ENCODE results near the gene IRF1.

IRF1 gene

DNA sequence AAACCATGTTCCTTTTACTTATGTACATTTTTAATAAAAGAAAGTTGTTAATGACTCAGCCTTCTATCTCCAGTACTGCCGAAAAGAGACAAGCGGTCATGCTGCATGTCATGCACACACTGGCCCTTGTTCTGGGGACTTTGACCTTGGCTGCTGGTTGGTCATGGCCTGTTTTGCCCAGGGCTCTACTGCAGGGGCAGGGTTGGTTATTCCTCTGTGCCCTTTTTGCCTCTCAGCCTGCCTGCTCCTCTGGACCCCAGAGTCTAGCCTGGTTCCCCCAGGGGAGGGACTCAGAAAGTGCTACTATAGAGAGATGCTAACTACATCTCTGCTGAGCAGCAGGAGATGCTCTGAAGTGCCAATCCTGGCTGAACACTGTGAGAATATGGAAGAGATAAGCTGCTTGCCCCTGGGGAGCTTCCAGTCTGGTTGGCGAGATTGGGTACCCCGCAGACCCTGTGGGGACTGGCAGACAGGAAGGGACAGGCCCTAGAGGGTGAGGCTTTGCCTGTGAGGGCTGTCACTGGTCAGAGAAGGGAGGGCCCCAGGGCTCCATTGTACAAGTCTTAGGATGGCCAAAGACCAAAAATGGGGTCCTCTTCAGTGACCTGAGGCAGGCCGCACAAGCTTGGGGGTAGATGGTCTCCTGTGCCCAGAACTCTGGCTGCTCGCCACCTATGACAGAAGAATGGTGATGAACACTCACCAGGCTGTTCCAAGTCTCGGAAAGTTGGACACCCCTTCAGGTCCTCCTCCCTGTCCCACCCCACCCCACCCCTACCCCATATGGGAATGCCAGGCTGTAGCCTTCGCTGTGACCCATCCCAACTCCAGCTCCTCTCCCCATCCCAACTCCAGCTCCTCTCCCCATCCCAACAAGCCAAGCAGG, 14.3 kb downstream of the IRF1 start:
- DNase-seq (ENCODE audit: low read depth in 2 of 2, low spot score in 1 of 2): no peak

GRCh38 chr5:132475497-132475882, 15.1 kb downstream of the IRF1 start:
- DNase-seq (ENCODE audit: low read depth in 2 of 2, low spot score in 1 of 2): no peak

GRCh38 chr5:132474881-132475496, 15.6 kb downstream of the IRF1 start:
- no peak for DNase-seq (ENCODE audit: low read depth in 2 of 2, low spot score in 1 of 2)

DNA sequence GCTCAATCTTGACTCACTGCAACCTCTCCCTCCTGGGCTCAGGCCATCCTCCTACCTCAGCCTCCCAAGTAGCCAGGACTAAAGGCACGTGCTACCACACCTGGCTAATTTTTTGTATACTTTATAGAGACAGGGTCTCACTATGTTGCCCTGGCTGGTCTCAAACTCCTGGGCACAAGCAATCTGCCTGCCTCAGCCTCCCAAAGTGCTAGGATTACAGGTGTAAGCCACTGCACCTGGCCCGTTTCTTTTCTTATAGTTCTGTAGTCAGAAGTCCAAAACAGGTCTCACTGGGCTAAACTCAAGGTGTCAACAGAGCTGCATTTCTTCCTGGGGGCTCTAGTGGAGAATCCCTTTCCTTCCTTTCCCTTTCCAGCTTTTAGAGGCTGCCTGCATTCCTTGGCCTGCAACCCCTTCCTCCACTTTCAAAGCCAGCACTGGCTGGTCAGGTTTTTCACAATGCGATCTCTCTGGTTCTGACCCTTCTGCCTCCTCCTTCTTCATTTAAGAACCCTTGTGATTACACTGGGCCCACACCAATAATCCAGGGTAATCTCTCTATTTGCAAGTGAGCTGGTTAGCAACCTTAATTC, 16.3 kb downstream of the IRF1 start:
- DNase-seq (ENCODE audit: low read depth in 2 of 2, low spot score in 1 of 2): no peak

- DNase-seq (ENCODE audit: low read depth in 2 of 2, low spot score in 1 of 2): no peak
These were observed 16.9 kb downstream of the IRF1 start for GRCh38 chr5:132473668-132474067.

- DNase-seq (ENCODE audit: low read depth in 2 of 2, low spot score in 1 of 2): peak in 1 of 2 donors; percentile 72
These were observed 17.5 kb downstream of the IRF1 start for GRCh38 chr5:132473019-132473531.

GRCh38 chr5:132472431-132472830, 18.1 kb downstream of the IRF1 start:
- no peak for DNase-seq (ENCODE audit: low read depth in 2 of 2, low spot score in 1 of 2)

- DNase-seq (ENCODE audit: low read depth in 2 of 2, low spot score in 1 of 2): no peak
These were observed 18.6 kb downstream of the IRF1 start for GRCh38 chr5:132471944-132472343.

DNA sequence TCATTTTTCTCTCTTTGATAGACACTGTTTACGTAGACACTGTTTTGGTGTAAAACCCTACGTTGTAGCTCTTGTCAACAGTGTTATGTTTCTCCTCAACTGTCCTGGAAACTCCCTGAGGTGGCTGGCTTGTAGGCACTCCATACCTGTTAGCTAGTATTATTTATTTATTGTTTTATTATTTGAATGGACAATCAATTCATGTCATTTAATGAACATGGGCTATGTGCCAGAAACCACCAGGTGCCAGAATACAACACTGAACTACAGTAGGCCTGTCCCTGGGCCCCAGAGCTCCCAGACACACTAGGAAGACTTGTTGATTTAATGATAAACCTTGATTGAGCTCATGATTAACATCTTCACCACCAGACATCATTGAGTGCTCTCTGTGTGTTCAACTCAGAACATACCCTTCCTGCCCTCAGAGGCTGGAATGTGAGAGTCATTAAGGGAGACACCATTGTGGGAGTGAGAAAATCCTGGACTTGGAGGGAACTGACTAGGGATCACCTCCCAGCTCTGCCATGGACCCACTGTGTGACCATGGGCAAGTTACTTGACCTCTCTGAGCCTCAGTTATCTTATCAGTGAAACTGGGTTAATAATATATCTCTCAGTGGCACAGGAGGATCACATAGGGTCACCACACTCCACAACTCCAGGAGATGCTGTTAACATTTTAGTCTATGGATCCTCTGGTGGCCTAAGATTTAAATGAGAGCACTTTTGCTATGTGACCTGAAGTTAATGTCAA, 19.2 kb downstream of the IRF1 start:
- DNase-seq (ENCODE audit: low read depth in 2 of 2, low spot score in 1 of 2): no peak

DNA sequence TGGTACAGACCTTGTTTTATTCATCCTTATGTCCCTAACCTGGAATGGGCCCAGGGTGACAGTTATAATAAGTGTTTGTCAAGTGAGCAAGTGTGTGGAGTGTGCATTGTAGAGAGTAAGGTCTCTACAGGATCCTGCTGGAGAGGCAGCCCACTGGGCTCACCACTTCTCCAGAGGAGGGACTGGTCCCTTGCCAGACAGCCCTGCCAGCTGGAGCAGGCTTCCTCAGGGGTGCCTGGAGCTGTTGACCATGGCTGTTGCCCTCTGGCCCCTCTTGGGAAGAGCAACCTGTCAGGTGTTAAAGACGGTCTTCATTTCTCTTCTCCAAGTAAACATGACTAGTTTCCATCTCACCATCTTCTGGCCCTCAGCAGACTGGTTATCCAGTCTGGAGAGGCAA, 20.0 kb downstream of the IRF1 start:
- no peak for DNase-seq (ENCODE audit: low read depth in 2 of 2, low spot score in 1 of 2)

DNA sequence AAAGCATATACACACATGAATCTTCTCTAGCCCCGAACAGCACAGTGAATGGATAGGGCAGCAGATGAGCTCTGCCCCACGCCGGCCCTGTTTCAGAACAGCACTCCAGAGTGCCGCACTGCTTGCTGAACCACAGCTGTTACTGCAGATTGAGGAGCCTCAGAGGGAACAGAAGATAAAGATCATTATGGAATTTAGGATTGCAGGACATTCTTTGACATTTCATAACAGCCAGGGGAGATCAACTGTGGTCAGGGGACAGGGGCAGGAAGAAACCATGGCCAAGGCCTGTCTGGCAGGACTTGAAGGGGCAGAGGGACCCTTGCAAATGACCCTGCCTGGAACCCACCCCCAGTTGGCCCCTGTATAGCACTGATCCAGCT, 20.6 kb downstream of the IRF1 start:
- no peak for DNase-seq (ENCODE audit: low read depth in 2 of 2, low spot score in 1 of 2)

DNA sequence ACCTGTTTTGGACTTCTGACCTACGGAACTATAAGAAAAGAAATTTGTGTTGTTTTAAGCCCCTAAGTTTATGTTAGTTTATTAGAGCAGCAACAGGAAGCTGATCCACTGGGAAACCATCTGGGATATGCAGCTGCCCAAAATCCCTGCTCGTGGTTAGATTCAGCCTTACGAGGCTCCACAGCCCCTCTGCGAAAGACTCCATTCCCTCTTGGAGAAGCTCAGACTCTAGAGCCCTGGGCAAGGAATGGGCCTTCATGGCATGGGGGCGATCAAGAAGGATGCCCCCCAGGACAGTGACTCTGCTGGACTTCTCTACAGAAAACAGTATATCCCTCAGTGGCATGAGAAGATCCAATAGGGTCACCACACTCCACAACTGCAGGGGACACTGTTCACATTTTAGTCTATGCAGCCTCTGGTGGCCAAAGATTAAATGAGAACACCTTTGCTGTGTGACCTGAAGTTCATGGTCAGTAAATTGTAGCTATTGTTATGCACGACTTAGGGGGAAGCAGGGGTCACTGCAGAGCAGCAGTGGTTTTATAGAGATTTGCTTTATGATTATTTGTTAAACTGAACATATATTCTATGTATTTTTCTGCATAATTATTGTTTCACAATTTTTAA, 21.1 kb downstream of the IRF1 start:
- DNase-seq (ENCODE audit: low read depth in 2 of 2, low spot score in 1 of 2): no peak

DNA sequence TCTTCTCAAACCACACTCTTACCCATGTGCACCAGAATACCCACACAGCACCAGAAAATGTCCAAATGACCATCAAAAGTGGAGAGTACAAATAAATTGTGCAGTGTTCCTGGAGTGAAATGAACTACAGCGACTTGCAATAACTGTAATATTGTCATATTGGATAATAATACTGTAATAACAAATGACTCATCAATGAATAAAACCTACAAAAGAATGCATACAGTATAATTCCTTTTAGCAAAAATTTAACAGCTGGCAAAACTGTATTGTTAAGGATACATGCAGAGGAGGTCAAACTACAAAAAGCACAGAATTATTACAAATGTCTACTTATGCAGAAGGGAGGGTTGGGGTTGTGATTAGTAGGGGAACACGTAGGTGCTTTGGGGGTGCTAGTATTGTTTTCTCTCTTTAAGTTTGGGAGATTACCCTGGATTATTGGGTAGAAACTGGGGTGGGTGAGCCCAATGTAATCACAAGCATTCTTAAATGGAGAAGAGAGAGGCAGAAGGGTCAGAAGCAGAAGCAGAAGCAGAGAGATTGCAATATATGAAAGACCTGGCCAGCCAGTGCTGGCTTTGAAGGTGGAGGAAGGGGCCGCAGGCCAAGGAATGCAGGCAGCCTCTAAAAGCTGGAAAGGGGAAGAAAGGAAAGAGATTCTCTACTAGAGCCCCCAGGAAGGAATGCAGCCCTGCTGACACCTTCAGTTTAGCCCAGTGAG, 21.8 kb downstream of the IRF1 start:
- no peak for DNase-seq (ENCODE audit: low read depth in 2 of 2, low spot score in 1 of 2)

- no peak for DNase-seq (ENCODE audit: low read depth in 2 of 2, low spot score in 1 of 2)
These were observed 23.1 kb downstream of the IRF1 start for GRCh38 chr5:132467287-132467984.

- DNase-seq (ENCODE audit: low read depth in 2 of 2, low spot score in 1 of 2): peak in 1 of 2 donors; percentile 46
These were observed 23.9 kb downstream of the IRF1 start for GRCh38 chr5:132466433-132467286.

- no peak for DNase-seq (ENCODE audit: low read depth in 2 of 2, low spot score in 1 of 2)
These were observed 25.4 kb downstream of the IRF1 start for GRCh38 chr5:132465059-132465707.

DNA sequence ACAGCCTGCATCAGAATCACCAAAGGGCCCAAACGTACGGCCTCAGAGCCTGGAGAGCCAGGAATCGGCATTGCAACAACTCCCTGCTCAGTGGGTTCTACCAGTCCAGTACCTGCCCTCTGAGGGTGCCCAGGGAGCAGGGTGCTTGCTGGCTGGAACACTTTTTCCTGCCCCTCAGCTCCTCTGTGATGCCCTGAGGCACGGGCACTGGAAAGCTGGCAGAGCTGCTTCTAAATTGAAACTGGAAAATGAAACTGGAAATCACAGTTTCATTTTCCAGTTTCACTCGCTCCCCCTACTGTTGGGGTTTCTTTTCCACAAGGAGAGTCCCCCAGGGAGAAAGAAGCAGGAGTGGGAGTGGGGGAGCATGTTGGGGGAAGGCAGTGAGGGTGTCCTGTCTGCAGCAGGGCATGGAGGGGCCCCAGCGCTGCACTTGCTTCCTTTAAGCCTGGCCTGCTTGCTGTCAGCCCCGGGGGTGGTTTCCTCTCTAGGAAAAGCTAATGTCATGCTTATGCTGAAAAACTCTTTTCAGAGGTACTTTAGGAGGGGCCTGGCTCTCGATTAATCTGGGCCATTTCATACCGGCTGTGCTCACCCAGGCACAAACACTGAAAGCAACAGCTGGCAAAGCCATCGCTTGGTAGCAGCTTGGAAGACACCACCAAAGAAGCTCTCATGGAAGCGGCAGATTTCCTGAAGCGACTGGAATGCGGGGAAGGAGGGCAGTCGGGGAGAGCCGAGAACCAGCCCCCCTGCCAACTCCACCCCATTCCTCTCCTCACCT, 26.2 kb downstream of the IRF1 start:
- no peak for DNase-seq (ENCODE audit: low read depth in 2 of 2, low spot score in 1 of 2)

DNA sequence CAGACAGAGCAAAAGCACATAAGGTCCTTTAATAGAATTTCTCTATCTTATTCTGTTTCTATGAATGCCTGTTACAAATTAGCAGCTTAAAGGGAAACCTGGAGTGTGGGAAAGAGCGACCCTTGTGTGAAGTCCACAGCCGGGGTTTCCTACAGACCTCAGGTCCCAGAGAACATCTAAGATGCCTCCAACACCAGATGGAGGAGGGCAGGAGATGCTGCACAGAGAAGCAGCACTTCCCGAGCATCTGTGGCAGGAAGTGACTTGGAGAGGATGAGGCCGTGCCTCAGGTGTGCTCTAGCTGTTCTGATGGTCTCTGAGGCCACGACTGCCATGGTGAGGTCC, 26.8 kb downstream of the IRF1 start:
- no peak for DNase-seq (ENCODE audit: low read depth in 2 of 2, low spot score in 1 of 2)

All from stimulated activated CD8-positive, alpha-beta memory T cell treated with anti-CD3 and anti-CD28 coated beads, Interleukin-4, amount 100 ng/mL, for 1 hour (primary cell).